Measurements from ENCODE around the gene MYL5.
"Not testable (repeated sequence)": the region's sequence is repeated elsewhere in the genome, so short reads cannot be mapped to it uniquely, and the experiment has no call there.

The MYL5 gene

DNA sequence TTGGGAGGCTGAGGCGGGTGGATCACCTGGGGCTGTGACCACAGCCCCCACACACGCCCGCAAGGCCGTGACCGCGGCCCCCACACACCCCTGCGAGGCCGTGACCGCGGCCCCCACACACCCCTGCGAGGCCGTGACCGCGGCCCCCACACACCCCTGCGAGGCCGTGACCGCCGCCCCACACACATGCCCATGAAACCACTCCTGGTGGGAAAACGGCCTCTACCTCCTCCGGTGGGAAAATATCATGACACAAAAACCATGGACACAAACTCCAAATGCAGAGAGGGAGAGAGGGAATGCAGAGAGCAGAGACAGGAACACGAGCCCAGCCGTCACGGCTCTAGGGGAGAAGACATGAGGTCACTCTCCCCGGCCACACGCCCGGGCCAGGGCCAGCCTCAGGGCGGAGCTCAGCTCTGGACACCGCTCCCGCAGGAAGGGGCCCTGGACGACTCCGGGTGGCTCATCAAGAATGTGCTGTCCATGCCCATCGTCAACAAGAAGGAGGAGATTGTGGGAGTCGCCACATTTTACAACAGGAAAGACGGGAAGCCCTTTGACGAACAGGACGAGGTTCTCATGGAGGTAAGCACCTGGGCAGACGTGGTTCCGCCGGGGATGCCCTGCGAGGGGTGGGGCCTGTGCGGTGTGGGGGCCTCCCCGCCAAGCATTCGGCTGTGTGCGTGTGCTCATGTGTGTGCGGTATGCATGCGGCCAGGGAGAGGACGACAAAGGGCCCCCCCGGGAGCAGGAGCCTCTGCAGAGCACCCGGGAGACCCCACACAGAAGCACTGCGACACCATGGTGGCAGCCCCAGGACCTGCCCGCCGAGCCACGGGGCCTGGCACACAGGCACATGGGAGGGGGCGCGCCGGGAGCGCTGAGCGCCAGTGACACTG is 17.7 kb upstream of the MYL5 start:
- DNase-seq (ENCODE audit: extremely low read depth in 1 of 2, low read depth in 1 of 2): no peak

GRCh38 chr4:657338-657833 is 17.0 kb upstream of the MYL5 start:
- no peak for DNase-seq (ENCODE audit: extremely low read depth in 1 of 2, low read depth in 1 of 2)

- DNase-seq (ENCODE audit: extremely low read depth in 1 of 2, low read depth in 1 of 2): no peak
Observed at GRCh38 chr4:657834-658667, 16.3 kb upstream of the MYL5 start.

GRCh38 chr4:658681-659667 is 15.4 kb upstream of the MYL5 start:
- no peak for DNase-seq (ENCODE audit: extremely low read depth in 1 of 2, low read depth in 1 of 2)

- DNase-seq (ENCODE audit: extremely low read depth in 1 of 2, low read depth in 1 of 2): no peak
Observed at GRCh38 chr4:659851-660250, 14.5 kb upstream of the MYL5 start.

DNA sequence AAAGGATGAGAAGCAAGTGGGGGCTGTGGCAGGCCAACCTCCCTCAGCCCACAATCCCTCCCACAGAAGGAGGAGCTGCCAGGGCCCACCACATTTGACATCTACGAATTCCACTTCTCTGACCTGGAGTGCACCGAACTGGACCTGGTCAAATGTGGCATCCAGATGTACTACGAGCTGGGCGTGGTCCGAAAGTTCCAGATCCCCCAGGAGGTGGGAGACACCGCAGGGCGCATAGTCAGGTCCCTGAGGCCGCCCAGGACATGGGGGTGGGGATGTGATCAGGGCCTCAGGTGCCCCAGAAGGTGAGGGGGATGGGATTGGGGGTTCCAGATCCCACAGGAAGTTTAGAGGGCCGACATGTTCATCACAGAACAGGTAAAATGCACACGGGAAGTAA is 13.9 kb upstream of the MYL5 start:
- DNase-seq (ENCODE audit: extremely low read depth in 1 of 2, low read depth in 1 of 2): no peak

DNA sequence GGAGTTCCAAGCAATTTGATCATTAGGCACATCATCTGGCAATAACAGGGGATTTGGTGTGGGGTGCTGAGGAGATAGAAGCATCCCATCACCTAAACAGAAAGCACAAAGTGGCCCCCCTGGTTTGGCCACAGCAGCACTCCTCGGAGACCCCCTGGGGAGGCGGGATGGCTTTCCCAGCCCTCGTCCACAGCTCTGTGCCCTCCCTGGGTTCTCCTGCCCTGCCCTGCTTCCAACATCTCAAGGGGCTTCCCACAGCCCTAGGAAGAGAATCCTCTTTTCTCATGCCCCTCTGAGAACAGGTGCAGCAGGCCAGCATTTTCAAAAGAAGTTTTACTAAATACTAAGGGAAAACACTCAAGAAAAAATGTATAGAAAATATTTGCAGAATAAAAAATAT is 13.1 kb upstream of the MYL5 start:
- DNase-seq (ENCODE audit: extremely low read depth in 1 of 2, low read depth in 1 of 2): no peak

DNA sequence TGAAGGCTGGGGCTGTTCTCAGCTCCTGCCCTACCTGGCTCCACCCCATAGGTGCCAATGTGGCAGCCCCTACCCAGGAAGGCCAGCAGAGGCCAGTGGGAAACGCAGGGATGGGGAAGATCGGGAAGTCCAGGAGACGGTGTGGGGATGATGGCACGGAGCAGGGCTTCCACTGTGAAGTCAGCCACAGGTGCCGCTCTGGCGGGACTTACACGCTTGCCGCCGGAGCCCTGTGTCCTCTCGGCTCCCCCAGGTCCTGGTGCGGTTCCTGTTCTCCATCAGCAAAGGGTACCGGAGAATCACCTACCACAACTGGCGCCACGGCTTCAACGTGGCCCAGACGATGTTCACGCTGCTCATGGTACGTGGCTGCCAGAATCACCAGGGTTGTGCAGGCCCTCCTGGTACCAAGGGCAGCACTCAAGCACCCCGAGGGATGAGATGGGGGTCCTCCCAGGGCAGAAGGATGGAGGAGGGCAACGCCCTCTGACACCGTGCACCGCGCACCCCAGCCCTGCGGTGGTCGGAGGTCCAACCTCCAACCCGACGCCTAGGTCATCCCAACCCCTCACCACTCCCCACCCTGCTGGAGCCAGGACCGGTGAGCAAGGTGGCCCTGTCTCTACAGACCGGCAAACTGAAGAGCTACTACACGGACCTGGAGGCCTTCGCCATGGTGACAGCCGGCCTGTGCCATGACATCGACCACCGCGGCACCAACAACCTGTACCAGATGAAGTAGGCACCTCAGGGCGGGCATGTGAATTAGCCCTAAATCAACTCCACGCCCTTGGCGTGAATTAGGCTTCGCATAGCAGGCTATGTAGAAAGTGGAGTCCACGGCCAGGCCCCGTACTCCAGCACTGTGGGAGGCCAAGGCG is 12.2 kb upstream of the MYL5 start:
- no peak for DNase-seq (ENCODE audit: extremely low read depth in 1 of 2, low read depth in 1 of 2)

DNA sequence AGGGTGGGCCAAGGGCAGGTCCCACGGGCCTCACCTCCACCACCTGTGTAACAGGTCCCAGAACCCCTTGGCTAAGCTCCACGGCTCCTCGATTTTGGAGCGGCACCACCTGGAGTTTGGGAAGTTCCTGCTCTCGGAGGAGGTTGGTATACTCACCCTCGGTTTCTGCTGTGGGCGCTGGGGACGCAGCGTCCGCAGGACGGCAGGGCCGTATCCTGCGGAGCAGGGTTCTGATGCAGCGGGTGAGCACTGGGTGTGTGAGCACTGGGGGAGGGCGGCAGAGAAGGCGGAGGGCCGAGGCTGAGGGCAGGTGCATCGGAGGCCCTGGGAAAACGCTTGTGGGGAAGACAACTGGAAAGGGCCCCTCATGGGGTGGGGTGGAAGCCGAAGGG is 11.3 kb upstream of the MYL5 start:
- no peak for DNase-seq (ENCODE audit: extremely low read depth in 1 of 2, low read depth in 1 of 2)

DNA sequence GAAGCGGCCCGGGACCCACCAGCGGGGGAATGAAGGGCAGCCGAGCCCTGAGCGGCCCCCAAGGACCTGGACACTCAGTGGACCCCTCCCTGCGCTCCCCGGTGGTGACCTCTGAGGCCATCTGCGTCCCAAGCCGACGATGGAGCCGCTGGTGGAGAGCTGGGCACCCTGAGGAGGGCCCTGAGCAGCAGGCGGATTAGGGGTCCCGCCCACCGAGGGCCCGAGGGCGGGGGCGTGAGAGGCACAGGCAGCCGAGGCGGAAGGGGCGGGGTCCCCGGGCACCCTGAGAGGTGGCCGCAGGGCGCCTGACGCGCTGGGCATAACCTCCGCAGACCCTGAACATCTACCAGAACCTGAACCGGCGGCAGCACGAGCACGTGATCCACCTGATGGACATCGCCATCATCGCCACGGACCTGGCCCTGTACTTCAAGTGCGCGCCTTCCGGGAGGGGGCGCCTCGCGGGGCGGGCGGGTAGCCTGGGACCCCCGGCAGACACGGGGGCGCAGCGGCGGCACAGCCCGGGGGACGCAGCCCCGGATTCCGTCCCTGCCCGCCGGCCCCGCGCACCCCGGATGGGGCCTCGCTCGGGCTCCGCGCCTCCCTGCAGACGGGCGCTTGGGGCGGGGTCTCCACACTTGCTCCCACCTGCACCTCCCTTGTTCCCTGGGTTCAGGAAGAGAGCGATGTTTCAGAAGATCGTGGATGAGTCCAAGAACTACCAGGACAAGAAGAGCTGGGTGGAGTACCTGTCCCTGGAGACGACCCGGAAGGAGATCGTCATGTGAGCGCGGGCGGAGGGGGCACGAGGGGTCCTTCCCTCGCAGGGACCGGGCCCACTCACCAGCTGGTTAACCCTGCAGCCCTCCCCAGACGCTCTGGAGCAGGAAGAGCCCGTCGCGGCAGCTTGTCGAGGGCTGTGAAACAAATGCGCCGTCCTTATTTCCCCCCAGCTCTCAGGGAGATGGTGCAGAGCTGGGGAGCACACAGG is 10.6 kb upstream of the MYL5 start:
- DNase-seq (ENCODE audit: extremely low read depth in 1 of 2, low read depth in 1 of 2): peak; percentile 34 to 68

DNA sequence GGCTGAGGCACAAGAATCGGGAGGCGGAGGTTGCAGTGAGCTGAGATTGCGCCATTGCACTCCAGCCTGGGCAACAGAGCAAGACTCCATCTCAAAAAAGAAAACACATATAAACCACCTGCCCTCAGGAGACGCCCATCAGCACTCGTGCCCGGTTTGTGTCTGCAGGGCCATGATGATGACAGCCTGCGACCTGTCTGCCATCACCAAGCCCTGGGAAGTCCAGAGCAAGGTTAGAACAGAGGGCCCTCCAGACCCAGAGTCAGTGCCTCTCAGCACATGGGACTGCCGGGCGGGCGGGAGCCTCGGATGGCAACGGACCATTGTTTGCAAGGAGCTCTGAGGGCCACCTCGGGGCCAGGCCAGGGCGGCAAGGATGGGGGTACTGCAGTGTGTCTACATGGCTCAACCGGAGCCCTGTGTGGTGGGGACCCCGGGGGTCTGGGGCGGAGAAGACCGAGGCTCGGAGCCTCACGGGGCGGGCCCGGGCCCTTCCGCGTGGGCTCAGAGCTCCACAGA is 9.6 kb upstream of the MYL5 start:
- no peak for DNase-seq (ENCODE audit: extremely low read depth in 1 of 2, low read depth in 1 of 2)

- DNase-seq (ENCODE audit: extremely low read depth in 1 of 2, low read depth in 1 of 2): no peak
Observed at GRCh38 chr4:665381-665750, 9.0 kb upstream of the MYL5 start.

DNA sequence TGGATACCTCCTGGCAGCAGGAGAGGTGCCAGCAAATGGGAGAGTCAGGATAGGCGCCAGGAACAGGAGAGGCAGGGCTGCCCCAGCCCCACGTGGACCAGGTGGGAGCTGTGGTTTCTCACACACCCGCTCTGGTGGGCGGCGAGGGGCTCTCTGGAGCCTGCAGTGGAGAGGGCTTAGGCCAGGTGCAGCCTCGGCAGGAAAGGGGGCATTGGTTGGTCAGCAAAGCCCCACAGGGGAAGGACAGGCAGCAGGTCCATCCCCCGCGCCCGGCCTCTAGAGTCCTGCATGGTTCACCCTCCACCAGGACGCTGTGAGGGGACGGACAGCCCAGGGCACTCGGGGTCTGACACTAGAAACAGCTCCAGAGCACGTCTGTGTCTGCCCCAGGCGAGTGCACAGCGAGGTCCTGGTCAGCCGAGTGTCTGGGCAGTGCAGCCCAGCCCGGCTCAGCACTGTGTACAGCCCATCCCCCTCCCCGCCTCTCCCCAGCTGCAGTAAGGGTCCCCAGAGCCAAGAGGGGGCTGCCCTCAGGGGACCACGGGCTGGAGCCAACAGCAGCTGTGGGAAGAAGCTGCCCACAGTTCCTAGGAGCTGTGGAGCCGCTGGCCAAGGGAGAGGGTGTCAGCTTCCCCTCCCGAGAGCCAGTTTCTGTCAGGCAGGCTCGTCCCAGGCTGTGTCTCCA is 8.4 kb upstream of the MYL5 start:
- no peak for DNase-seq (ENCODE audit: extremely low read depth in 1 of 2, low read depth in 1 of 2)

DNA sequence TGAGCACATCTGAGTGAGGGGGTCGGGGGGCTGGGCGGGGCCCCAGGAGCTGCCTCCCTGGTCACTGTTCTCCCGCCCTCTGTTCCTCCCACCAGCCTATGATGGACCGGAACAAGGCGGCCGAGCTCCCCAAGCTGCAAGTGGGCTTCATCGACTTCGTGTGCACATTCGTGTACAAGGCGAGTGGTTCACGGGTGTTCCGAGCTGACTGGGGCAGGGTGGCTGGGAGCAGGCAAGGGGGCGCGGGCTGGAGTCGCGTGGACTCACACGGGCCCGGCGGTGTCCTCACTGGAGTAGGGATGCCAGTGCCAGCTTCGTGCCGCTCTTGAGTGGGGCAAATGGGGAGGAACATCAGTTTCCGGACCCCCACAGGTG is 7.9 kb upstream of the MYL5 start:
- DNase-seq (ENCODE audit: extremely low read depth in 1 of 2, low read depth in 1 of 2): no peak

- DNase-seq (ENCODE audit: extremely low read depth in 1 of 2, low read depth in 1 of 2): no peak
Observed at GRCh38 chr4:666822-667544, 7.4 kb upstream of the MYL5 start.

DNA sequence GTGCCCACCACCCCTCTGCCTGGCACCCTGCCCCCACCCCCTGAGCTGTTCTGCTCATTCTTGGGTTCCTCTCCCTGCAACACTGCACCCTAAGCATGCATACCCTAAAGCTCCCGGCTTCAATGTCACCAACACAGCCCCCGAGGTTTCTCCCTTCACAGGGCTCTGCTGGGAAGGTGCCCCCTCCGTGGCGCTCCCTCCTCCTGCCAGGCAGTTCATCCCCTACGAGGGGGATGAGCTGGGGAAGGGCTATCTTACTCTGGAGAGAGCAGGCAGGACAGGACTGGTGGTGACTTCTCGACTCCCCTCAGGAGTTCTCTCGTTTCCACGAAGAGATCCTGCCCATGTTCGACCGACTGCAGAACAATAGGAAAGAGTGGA is 6.8 kb upstream of the MYL5 start:
- no peak for DNase-seq (ENCODE audit: extremely low read depth in 1 of 2, low read depth in 1 of 2)

DNA sequence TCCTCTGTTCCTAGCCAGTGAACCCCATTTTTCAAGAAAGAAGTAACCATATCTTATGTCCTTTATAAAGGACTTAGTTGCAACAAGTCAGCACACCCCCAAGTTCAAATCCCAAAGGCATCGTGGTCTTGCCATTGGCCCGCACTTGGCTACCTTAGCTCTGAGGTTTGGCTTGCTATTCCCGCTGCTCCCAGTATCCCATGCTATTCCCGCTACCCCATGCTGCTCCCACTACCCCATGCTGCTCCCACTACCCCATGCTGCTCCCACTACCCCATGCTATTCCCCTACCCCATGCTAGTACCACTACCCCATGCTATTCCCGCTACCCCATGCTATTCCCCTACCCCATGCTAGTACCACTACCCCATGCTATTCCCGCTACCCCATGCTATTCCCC is 6.1 kb upstream of the MYL5 start:
- DNase-seq (ENCODE audit: extremely low read depth in 1 of 2, low read depth in 1 of 2): not testable (repeated sequence)
